GM21390 (cell line): ENCODE results near the gene ID3.
"Not testable (repeated sequence)": the region's sequence is repeated elsewhere in the genome, so short reads cannot be mapped to it uniquely, and the experiment has no call there.

ENCODE experiments used
- ATAC-seq: cut with Tn5 transposase; IDR thresholded peaks from one replicate; pipeline ENCODE4 v1.9.1; 2021; ENCODE audit not compliant: unreplicated experiment

Gene ID3

GRCh38 chr1:23553231-23554126 is 5.8 kb downstream of the ID3 start:
- ATAC-seq, result no peak

DNA sequence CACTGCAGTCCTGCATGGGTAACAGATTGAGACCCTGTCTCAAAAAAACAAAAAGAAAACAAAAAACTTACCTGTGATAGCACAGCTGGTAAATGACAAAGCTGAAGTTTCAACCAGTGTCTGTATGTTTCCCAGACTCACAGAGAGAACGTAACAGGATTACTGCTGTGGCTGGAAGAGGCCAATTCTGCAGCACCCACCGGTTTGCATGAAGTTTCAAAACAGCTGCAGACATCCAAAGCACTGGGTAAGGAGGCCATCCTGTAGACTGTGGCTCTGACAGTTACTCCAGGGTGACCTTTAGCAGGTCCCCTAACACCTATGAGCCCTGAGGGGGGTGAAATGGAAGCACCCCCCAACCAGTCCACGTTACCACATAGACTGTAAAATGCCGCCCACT is 7.5 kb downstream of the ID3 start:
- ATAC-seq, result no peak

GRCh38 chr1:23548704-23549143 is 10.6 kb downstream of the ID3 start:
- ATAC-seq, result no peak

DNA sequence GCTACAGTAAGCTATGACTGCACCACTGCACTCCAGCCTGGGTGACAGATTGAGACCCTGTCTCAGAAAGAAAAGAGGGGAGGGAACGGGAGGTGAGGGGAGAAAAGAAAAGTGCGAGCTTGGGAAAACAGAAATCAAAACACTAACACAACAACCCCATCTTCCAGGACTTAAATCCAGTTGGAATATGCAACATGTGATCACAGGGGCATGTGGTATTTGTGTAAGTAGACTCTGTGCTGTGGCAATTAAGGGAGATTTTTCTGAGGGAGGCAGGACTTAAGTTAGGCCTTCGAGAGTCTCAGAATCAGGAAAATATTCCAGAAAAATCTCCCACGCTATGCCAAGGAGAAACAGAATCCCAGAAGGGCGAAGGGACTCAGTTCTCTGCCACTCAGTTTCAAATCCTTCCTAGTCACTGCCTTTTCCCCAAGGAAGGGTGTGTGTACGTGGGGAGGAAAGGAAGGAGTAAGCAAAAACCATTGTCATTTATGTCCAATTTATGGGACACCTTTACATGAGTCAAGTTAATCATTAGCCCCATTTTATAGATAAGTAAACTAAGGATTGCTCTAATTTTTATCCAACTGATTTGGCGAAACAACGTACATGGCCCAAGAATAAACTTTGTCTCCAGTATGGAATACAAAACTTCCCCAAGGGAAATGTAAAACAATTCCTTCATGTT is 12.3 kb downstream of the ID3 start:
- no peak for ATAC-seq

DNA sequence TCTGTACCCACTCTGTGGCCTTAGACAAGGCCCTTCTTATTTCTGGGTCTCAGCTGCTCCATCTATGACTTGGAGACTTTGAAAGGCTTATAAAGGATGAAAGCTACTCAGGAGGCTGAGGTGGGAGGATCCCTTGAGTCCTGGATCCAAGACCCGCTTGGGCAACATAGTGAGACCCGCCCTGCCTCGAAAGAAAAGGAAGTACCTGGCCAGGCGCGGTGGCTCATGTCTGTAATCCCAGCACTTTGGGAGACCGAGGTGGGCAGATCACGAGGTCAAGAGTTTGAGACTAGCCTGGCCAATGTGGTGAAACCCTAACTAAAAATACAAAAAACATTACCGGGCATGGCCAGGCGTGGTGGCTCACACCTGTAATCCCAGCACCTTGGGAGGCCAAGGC is 13.4 kb downstream of the ID3 start:
- no peak for ATAC-seq

GRCh38 chr1:23544444-23545389 is 14.6 kb downstream of the ID3 start:
- no peak for ATAC-seq

- no peak for ATAC-seq
These were observed 15.4 kb downstream of the ID3 start for GRCh38 chr1:23543707-23544443.

DNA sequence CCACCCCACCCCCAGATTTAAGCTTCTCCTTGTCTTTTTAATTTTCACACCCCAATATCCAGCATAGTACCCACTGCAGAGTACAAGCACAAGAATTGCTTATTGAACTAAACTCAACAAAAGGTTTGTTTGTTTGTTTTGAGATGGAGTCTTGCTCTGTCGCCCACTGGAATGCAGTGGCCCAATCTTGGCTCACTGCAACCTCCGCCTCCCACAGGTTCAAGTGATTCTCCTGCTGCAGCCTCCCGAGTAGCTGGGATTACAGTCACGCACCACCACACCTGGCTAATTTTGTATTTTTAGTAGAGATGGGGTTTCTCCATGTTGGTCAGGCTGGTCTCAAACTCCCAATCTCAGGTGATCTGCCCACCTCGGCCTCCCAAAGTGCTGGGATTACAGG is 16.4 kb downstream of the ID3 start:
- not testable (repeated sequence) for ATAC-seq

DNA sequence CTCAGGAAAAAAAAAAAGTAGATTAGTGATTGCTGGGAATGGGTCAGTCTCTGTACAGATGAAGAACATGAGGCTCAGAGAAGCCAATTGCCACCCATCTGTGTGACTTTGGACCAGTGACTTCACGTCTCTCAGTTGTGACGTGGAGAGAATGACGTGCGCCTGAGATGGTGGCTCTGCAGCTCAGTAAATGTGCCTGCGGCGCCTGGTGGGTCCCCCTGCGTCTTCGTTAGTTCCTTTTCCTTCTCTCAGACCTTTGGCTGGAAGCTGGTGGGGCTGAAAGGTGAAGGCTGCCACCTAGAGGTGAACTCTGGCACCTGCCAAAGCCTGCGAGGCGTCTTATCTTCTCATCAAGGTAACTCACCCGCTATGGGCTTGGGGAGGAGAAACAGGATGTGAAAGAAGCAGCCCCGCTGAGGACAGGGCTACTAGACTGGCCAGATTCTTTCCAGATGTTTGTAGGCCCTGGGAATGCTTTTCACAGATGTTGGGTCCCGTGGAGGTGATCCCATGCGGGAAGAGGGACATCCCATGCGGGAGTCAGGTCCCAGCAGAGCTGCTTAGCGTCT is 19.5 kb downstream of the ID3 start:
- ATAC-seq, result peak; percentile 84

- no peak for ATAC-seq
These were observed 21.9 kb downstream of the ID3 start for GRCh38 chr1:23537296-23537973.

- ATAC-seq, result no peak
These were observed 25.9 kb downstream of the ID3 start for GRCh38 chr1:23533246-23534023.

DNA sequence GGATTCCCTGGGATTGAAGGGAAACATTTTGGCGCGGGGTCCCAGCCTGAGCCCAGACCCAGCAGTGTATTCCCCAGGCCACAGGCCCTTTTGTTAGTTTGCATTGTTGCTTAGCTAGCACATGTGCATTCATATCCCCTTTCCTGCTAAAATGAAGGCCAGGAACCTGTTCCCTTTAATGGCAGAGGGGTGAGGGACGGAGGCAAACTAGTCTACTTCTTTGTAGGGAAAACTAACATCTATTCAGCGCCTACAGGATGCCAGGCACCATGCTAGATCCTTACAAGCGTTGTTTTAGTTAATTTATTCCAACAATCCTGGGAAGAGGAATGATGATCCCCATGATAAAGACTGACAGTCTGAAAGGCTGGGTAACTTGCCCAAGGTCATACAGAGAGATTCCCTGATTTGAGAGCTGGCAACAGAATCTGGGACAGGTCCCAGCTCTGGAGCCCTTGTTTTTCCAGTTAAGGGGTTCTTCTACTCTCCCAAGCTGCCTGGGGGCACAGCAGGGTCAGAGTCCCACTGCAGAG is 27.7 kb downstream of the ID3 start:
- no peak for ATAC-seq

- ATAC-seq, result peak; percentile 54
These were observed 28.3 kb downstream of the ID3 start, which contains the start of gene E2F2 for GRCh38 chr1:23530747-23531561. Gene E2F2 (minus strand): TSS chr1:23531233. CDS start chr1:23530793, 440 bp downstream.

GRCh38 chr1:23530087-23530746 is 29.1 kb downstream of the ID3 start:
- no peak for ATAC-seq

DNA sequence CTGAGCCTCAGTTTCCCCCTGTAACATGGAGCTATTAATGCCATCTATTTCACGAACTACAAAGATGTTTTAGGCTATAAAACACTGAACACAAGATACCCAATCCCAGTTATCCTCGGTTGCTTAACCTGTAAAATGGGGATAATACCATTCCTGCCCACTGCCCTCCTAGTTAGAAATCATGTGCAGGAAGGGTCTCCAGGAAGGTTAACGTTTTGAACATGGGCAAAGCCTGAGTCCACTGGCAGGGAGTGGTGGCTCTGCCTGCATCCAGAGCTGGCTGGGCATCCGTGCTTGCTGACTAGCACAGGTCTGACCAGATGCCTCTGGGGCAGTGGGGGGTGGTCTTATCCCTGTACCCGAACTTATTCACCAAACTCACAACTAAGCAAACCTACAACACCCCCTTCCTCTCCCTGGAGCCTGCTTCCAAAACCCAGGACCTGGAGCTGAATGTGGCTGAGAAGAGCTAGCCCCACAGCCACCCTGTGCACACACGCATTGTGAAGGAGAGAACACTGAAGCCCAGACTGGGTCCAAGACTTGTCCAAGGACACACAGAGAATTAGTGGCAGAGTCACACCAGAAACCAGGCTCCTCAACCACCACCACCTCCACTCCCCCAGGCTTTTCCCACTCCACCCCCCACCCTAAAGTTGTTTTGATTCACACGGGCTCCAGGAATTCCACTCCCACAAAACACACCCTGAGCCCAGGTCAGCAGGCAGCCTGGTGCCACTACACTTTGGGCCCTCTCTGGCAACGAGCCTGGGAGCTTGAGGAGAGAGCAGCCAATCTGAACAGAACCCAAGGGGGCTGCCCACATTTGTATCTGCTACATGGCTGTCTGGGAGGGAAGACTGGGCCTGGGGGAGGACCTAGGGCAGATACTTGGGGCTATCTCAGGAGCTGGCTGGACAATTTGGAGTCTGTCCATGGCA is 29.9 kb downstream of the ID3 start:
- no peak for ATAC-seq
